Measurements from ENCODE around the gene CCDC142.

Gene CCDC142

GRCh38 chr2:74513605-74514367, 31.0 kb upstream of the CCDC142 start:
- DNase-seq: peak in 1 of 2 experiments; percentile 65

- DNase-seq: no peak
These were observed 30.2 kb upstream of the CCDC142 start for GRCh38 chr2:74512744-74513604.

- DNase-seq: no peak
These were observed 28.5 kb upstream of the CCDC142 start for GRCh38 chr2:74511104-74511989.

GRCh38 chr2:74510272-74510671, 27.5 kb upstream of the CCDC142 start:
- DNase-seq: no peak

- DNase-seq: peak; percentile 17 to 57
These were observed 25.2 kb upstream of the CCDC142 start for GRCh38 chr2:74507926-74508520.

- peak; percentile 98 to 99 for DNase-seq
These were observed 24.5 kb upstream of the CCDC142 start, which contains the start of gene PCGF1 for GRCh38 chr2:74507145-74507925. PCGF1 (minus strand) TSS chr2:74507695; CDS start chr2:74507668, 27 bp downstream.

GRCh38 chr2:74505448-74506246, 22.8 kb upstream of the CCDC142 start:
- no peak for DNase-seq

GRCh38 chr2:74504591-74504990, 21.8 kb upstream of the CCDC142 start:
- no peak for DNase-seq

GRCh38 chr2:74503506-74504475, 21.0 kb upstream of the CCDC142 start:
- no peak for DNase-seq

- peak in 1 of 2 experiments; percentile 45 for DNase-seq
These were observed 20.1 kb upstream of the CCDC142 start for GRCh38 chr2:74502720-74503505.

GRCh38 chr2:74502147-74502719, 19.4 kb upstream of the CCDC142 start:
- peak in 1 of 2 experiments; percentile 20 for DNase-seq

GRCh38 chr2:74501335-74502071, 18.7 kb upstream of the CCDC142 start:
- DNase-seq: no peak

GRCh38 chr2:74500578-74500946, 17.8 kb upstream of the CCDC142 start:
- DNase-seq: no peak

- no peak for DNase-seq
These were observed 17.3 kb upstream of the CCDC142 start for GRCh38 chr2:74499940-74500577.

- peak in 1 of 2 experiments; percentile 48 for DNase-seq
These were observed 16.6 kb upstream of the CCDC142 start, which contains the start of gene LBX2 for GRCh38 chr2:74499267-74499939. LBX2 (minus strand) TSS chr2:74499603; CDS start chr2:74499537, 66 bp downstream.
